Measurements from ENCODE around the gene ADORA2A.

Gene ADORA2A

DNA sequence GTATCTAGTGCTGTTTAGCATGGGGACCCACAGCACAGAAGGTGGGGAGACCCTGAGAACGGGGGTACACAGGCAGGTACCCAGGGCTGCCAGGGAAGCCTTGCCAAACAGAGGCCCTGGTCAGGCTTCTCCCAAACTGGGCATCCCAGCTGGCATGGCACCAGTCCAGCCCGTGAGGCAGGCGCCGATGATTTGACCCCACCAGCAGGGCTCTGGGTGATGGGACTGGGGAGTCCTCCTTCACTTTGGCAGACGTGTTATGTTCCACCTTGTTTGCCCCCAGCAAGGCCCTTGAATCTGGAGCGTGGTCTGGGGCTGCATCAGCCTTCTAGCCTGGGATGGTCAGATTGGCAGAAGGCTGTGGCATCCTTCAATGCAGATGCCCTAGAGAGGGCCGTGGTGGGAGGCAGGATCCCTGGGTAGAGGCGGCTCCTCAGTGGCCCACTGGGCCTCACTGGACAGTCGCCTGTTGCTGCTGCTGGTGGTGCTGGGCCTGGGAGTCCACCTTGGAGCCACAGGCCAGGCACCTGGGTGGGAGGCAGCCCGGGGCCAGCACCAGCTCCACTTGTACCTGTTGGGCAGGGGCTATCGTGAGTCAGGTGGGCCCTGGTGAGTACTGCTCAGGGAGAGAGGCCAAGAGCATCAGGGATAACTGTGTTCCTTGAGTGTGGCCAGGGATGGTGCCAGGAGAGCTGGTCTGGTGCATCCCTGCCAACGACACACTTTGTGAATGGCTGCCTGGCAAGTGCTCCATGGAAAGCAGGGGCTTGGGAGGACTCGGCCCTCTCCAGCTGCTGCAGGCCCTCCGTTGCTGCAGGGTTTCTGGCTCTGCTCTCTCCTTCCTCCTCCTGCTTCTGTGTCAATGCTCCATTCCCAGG lies 3.3 kb downstream of the ADORA2A start:
- Histone ChIP-seq H3K27ac (ENCODE audit: poor library complexity, severe bottlenecking) (no peak overlapping the region), H3K27me3 (ENCODE audit: insufficient read depth, poor library complexity, severe bottlenecking) (peaks cover under 1% of the 10 kb centered on the region), H3K36me3 (ENCODE audit: low read depth) (no peaks in the 10 kb centered on the region), H3K4me1 (ENCODE audit: insufficient read depth, poor library complexity, severe bottlenecking) (peaks cover 4% of the 10 kb centered on the region), H3K4me3 (ENCODE audit: severe bottlenecking) (no peak overlapping the region), H3K9me3 (ENCODE audit: severe bottlenecking) (no peaks in the 10 kb centered on the region)
- DNase-seq (ENCODE audit: low spot score): no peak
- ATAC-seq (ENCODE audit: low read depth): no peak
- TF ChIP-seq, protein P1, sequence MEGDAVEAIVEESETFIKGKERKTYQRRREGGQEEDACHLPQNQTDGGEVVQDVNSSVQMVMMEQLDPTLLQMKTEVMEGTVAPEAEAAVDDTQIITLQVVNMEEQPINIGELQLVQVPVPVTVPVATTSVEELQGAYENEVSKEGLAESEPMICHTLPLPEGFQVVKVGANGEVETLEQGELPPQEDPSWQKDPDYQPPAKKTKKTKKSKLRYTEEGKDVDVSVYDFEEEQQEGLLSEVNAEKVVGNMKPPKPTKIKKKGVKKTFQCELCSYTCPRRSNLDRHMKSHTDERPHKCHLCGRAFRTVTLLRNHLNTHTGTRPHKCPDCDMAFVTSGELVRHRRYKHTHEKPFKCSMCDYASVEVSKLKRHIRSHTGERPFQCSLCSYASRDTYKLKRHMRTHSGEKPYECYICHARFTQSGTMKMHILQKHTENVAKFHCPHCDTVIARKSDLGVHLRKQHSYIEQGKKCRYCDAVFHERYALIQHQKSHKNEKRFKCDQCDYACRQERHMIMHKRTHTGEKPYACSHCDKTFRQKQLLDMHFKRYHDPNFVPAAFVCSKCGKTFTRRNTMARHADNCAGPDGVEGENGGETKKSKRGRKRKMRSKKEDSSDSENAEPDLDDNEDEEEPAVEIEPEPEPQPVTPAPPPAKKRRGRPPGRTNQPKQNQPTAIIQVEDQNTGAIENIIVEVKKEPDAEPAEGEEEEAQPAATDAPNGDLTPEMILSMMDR (IDR thresholded peaks at IDR 0.05; ENCODE audit: poor library complexity, severe bottlenecking): no peak

GRCh38 chr22:24431309-24432034 lies 4.1 kb downstream of the ADORA2A start:
- peaks cover 4% of the 10 kb centered on the region for H3K4me1 ChIP-seq (ENCODE audit: insufficient read depth, poor library complexity, severe bottlenecking)
- H3K9me3 ChIP-seq (ENCODE audit: severe bottlenecking): no peaks in the 10 kb centered on the region
- no peaks in the 10 kb centered on the region for H3K36me3 ChIP-seq (ENCODE audit: low read depth)
- ATAC-seq (ENCODE audit: low read depth) (no peak), DNase-seq (ENCODE audit: low spot score) (no peak)
- no peak overlapping the region for H3K27ac ChIP-seq (ENCODE audit: poor library complexity, severe bottlenecking)
- H3K27me3 ChIP-seq (ENCODE audit: insufficient read depth, poor library complexity, severe bottlenecking): no peaks in the 10 kb centered on the region
- H3K4me3 ChIP-seq (ENCODE audit: severe bottlenecking): no peak overlapping the region
- TF ChIP-seq, protein P1 (IDR thresholded peaks at IDR 0.05; ENCODE audit: poor library complexity, severe bottlenecking): no peak

DNA sequence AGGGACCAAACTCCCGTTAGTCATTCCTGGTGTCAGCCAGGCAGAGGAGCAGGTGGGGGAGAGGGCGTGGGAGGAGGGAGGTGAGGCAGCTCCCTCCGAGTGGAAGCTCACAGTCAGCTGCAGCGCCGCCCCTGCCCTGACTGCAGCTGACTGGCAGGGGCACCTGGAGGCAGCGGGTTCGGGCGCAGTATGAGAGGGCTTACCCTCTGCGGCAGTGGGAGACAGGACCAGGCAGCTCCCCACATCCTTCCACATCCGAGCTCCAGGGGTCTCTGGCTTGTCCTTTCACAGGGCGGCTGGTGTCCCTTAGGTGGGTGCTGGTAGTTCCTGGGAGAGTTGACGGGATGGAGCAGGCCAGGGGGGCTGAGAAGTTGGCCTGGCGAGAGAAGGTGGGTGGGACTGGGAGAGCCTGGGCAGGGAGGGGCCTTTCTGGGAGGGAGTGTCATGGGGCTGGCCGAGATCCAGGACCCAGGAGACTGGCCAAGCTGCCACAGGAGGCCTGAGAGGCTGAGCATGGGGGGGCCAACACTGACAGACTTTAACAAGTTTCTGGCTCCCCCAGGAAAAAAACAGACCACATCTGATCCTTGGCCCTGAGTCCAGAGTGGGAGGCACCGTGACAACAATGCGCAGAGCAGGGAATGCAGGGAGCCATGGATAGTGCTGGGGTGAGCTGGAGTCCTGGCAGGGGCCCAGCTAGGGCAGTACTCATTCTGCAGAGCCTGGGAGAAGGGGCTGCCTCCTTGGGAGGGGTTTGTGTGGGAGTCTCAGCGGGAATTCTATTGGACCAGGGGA lies 4.9 kb downstream of the ADORA2A start:
- TF ChIP-seq, protein P1 (IDR thresholded peaks at IDR 0.05; ENCODE audit: poor library complexity, severe bottlenecking): no peak
- H3K27ac ChIP-seq (ENCODE audit: poor library complexity, severe bottlenecking): no peak overlapping the region
- no peaks in the 10 kb centered on the region for H3K36me3 ChIP-seq (ENCODE audit: low read depth)
- DNase-seq (ENCODE audit: low spot score): no peak
- no peaks in the 10 kb centered on the region for H3K27me3 ChIP-seq (ENCODE audit: insufficient read depth, poor library complexity, severe bottlenecking)
- ATAC-seq (ENCODE audit: low read depth): 0 out of 3 replicates have a peak, but pooled peaks have one; percentile 11
- H3K9me3 ChIP-seq (ENCODE audit: severe bottlenecking): no peaks in the 10 kb centered on the region
- H3K4me3 ChIP-seq (ENCODE audit: severe bottlenecking): no peak overlapping the region
- peaks cover 4% of the 10 kb centered on the region for H3K4me1 ChIP-seq (ENCODE audit: insufficient read depth, poor library complexity, severe bottlenecking)

DNA sequence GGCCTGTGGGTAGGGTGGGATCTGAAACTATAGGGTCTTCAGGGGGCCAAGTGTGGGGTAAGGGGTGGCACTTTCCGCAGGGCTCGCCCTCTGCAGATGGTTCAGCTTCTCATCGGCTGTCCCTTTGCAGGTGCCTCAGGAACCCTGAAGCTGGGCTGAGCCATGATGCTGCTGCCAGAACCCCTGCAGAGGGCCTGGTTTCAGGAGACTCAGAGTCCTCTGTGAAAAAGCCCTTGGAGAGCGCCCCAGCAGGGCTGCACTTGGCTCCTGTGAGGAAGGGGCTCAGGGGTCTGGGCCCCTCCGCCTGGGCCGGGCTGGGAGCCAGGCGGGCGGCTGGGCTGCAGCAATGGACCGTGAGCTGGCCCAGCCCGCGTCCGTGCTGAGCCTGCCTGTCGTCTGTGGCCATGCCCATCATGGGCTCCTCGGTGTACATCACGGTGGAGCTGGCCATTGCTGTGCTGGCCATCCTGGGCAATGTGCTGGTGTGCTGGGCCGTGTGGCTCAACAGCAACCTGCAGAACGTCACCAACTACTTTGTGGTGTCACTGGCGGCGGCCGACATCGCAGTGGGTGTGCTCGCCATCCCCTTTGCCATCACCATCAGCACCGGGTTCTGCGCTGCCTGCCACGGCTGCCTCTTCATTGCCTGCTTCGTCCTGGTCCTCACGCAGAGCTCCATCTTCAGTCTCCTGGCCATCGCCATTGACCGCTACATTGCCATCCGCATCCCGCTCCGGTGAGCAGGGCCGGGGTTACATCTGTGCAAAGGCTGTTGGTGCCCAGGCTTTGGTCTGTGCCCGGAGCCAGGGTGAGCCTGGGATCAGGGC lies 5.8 kb downstream of the ADORA2A start:
- no peak overlapping the region for H3K27ac ChIP-seq (ENCODE audit: poor library complexity, severe bottlenecking)
- TF ChIP-seq, protein P1 (IDR thresholded peaks at IDR 0.05; ENCODE audit: poor library complexity, severe bottlenecking): no peak

More for the DNA sequence above, 5.8 kb downstream of the ADORA2A start:
- DNase-seq (ENCODE audit: low spot score): no peak
- Histone ChIP-seq H3K4me1 (ENCODE audit: insufficient read depth, poor library complexity, severe bottlenecking) (peaks cover 4% of the 10 kb centered on the region), H3K9me3 (ENCODE audit: severe bottlenecking) (no peaks in the 10 kb centered on the region), H3K4me3 (ENCODE audit: severe bottlenecking) (no peak overlapping the region), H3K36me3 (ENCODE audit: low read depth) (no peaks in the 10 kb centered on the region), H3K27me3 (ENCODE audit: insufficient read depth, poor library complexity, severe bottlenecking) (no peaks in the 10 kb centered on the region)
- ATAC-seq (ENCODE audit: low read depth): no peak

All from RWPE2 (cell line).